GM21526 (cell line): ENCODE measurements around the gene CCN2.
"Not testable (repeated sequence)": the region's sequence is repeated elsewhere in the genome, so short reads cannot be mapped to it uniquely, and the experiment has no call there.

ENCODE experiments used
- ATAC-seq: cut with Tn5 transposase; IDR thresholded peaks from one replicate; pipeline ENCODE4 v1.9.1; 2021; ENCODE audit warnings: moderate library complexity; ENCODE audit not compliant: unreplicated experiment, low FRiP score

CCN2 gene

GRCh38 chr6:131911951-131912350 is 39.2 kb downstream of the CCN2 start:
- ATAC-seq, result no peak

- no peak for ATAC-seq
Measured at GRCh38 chr6:131910956-131911355, 40.2 kb downstream of the CCN2 start.

GRCh38 chr6:131910219-131910589 is 41.0 kb downstream of the CCN2 start:
- ATAC-seq, result peak; percentile 15

- ATAC-seq, result peak; percentile 99
Measured at GRCh38 chr6:131909408-131910218, 41.6 kb downstream of the CCN2 start.

GRCh38 chr6:131908787-131909186 is 42.4 kb downstream of the CCN2 start:
- ATAC-seq, result not testable (repeated sequence)

- not testable (repeated sequence) for ATAC-seq
Measured at GRCh38 chr6:131903734-131904133, 47.4 kb downstream of the CCN2 start.

- ATAC-seq, result not testable (repeated sequence)
Measured at GRCh38 chr6:131901326-131901873, 49.8 kb downstream of the CCN2 start.

GRCh38 chr6:131900231-131900630 is 50.9 kb downstream of the CCN2 start:
- no peak for ATAC-seq

GRCh38 chr6:131898718-131899117 is 52.5 kb downstream of the CCN2 start:
- no peak for ATAC-seq
